Panc1 (cell line): ENCODE data around the gene IWS1.

ENCODE experiments used
- CTCF ChIP-seq: fragments of 450-650 bp; IDR thresholded peaks from 2 replicates; pipeline ENCODE4 v1.5.1; 2017; ENCODE audit warnings: mild to moderate bottlenecking
- POLR2AphosphoS5 ChIP-seq: IDR thresholded peaks from 2 replicates; pipeline ENCODE4 v1.6.1; 2012; ENCODE audit warnings: mild to moderate bottlenecking, low read depth, low read length, moderate library complexity
- SIN3A ChIP-seq: IDR thresholded peaks from 2 replicates; pipeline ENCODE4 v1.6.1; 2012; ENCODE audit warnings: low read depth, mild to moderate bottlenecking, low read length, moderate library complexity, borderline replicate concordance; ENCODE audit not compliant: insufficient read depth
- TCF7L2 ChIP-seq: IDR thresholded peaks from 2 replicates; pipeline ENCODE4 v1.6.1; 2011; ENCODE audit warnings: mild to moderate bottlenecking, low read depth, low read length, inconsistent platforms
- TF ChIP-seq, protein P1 (sequence below), 2 experiments: IDR thresholded peaks; 2 replicates each; pipeline ENCODE4 v1.6.1; 2011 to 2012; ENCODE audit warnings: low read depth in 2 of 2, control low read depth in 1 of 2, low read length in 1 of 2, mild to moderate bottlenecking in 1 of 2, moderate library complexity in 1 of 2; ENCODE audit not compliant: insufficient read depth in 1 of 2

GRCh38 chr2:127573771-127574170 lies 47.5 kb upstream of the IWS1 start:
- TF ChIP-seq CTCF: no peak
- TF ChIP-seq, protein P1, sequence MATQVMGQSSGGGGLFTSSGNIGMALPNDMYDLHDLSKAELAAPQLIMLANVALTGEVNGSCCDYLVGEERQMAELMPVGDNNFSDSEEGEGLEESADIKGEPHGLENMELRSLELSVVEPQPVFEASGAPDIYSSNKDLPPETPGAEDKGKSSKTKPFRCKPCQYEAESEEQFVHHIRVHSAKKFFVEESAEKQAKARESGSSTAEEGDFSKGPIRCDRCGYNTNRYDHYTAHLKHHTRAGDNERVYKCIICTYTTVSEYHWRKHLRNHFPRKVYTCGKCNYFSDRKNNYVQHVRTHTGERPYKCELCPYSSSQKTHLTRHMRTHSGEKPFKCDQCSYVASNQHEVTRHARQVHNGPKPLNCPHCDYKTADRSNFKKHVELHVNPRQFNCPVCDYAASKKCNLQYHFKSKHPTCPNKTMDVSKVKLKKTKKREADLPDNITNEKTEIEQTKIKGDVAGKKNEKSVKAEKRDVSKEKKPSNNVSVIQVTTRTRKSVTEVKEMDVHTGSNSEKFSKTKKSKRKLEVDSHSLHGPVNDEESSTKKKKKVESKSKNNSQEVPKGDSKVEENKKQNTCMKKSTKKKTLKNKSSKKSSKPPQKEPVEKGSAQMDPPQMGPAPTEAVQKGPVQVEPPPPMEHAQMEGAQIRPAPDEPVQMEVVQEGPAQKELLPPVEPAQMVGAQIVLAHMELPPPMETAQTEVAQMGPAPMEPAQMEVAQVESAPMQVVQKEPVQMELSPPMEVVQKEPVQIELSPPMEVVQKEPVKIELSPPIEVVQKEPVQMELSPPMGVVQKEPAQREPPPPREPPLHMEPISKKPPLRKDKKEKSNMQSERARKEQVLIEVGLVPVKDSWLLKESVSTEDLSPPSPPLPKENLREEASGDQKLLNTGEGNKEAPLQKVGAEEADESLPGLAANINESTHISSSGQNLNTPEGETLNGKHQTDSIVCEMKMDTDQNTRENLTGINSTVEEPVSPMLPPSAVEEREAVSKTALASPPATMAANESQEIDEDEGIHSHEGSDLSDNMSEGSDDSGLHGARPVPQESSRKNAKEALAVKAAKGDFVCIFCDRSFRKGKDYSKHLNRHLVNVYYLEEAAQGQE (IDR thresholded peaks at IDR 0.05; ENCODE audit: insufficient read depth in 1 of 2, low read depth in 2 of 2, low read length in 1 of 2): no peak
- no peak for TF ChIP-seq POLR2AphosphoS5
- TF ChIP-seq TCF7L2: no peak
- TF ChIP-seq SIN3A: no peak
